HEK293 (cell line): ENCODE data around the gene TINAGL1.

ENCODE experiments used
- CTCF ChIA-PET: fragments of 350-600 bp; formaldehyde crosslinking; extraction: SDS; loops from one replicate; lab custom pipeline; 2021; ENCODE audit warnings: antibody characterized with exemption; lab: Yijun Ruan, JAX
- POLR2A ChIA-PET: fragments of 300-600 bp; formaldehyde crosslinking; extraction: SDS; loops from one replicate; lab custom pipeline; 2020; ENCODE audit warnings: antibody characterized with exemption, inconsistent platforms; lab: Yijun Ruan, JAX
- H3K27ac ChIP-seq: fragments of 200-500 bp; sonication (Bioruptor generic); 2 replicates; pipeline ENCODE4 v1.5.1; 2014; ENCODE audit warnings: low read depth, low read length, control low read depth, inconsistent platforms; ENCODE audit errors: extremely low read depth
- H3K36me3 ChIP-seq, 2 experiments: fragments of 200-500 bp in 1 of 2; sonication (Bioruptor generic) in 1 of 2; 1 replicate in 1 of 2; 2 replicates in 1 of 2; pipeline ENCODE4 v1.5.1; 2014 to 2017; ENCODE audit warnings: inconsistent platforms in 2 of 2, low read length in 2 of 2; ENCODE audit not compliant: control insufficient read depth in 2 of 2, insufficient read depth in 1 of 2
- H3K4me1 ChIP-seq: fragments of 200-500 bp; sonication (Bioruptor generic); 2 replicates; pipeline ENCODE4 v1.5.1; 2014; ENCODE audit warnings: mild to moderate bottlenecking, low read length, inconsistent platforms; ENCODE audit not compliant: control insufficient read depth, insufficient read depth
- H3K4me3 ChIP-seq: 2 replicates; pipeline ENCODE4 v1.5.1; 2011; ENCODE audit warnings: low read depth, mild to moderate bottlenecking, control low read depth, low read length, moderate library complexity
- H3K9me3 ChIP-seq: fragments of 200-500 bp; sonication (Bioruptor generic); 2 replicates; pipeline ENCODE4 v1.5.1; 2014; ENCODE audit warnings: low read depth, low read length, inconsistent platforms; ENCODE audit not compliant: control insufficient read depth, insufficient read depth
- BCL11A ChIP-seq: fragments of 450-650 bp; formaldehyde crosslinking; IDR thresholded peaks from 2 replicates; pipeline ENCODE4 v1.5.1; 2016; ENCODE audit warnings: low read depth, missing biosample characterization, missing genetic modification characterization
- GLI4 ChIP-seq: fragments of 450-650 bp; formaldehyde crosslinking; IDR thresholded peaks from 2 replicates; pipeline ENCODE4 v1.5.1; 2016; ENCODE audit warnings: missing biosample characterization, missing genetic modification characterization
- KLF1 ChIP-seq: fragments of 450-650 bp; formaldehyde crosslinking; IDR thresholded peaks from 2 replicates; pipeline ENCODE4 v1.5.1; 2016; ENCODE audit warnings: missing biosample characterization, missing genetic modification characterization
- KLF8 ChIP-seq: fragments of 450-650 bp; formaldehyde crosslinking; IDR thresholded peaks from 2 replicates; pipeline ENCODE4 v1.5.1; 2016; ENCODE audit warnings: missing biosample characterization, missing genetic modification characterization
- MEIS1 ChIP-seq: sonication (generic); formaldehyde crosslinking; IDR thresholded peaks from 2 replicates; pipeline ENCODE4 v1.8.1; 2022; ENCODE audit warnings: missing genetic modification reagents, mild to moderate bottlenecking, borderline replicate concordance
- PATZ1 ChIP-seq: fragments of 450-650 bp; formaldehyde crosslinking; IDR thresholded peaks from 2 replicates; pipeline ENCODE4 v1.5.1; 2016; ENCODE audit warnings: missing biosample characterization, missing genetic modification characterization
- WT1 ChIP-seq: fragments of 450-650 bp; formaldehyde crosslinking; IDR thresholded peaks from 2 replicates; pipeline ENCODE4 v1.5.1; 2016; ENCODE audit warnings: missing biosample characterization, missing genetic modification characterization
- ZBTB7A ChIP-seq: fragments of 450-650 bp; formaldehyde crosslinking; IDR thresholded peaks from 2 replicates; pipeline ENCODE4 v1.5.1; 2016; ENCODE audit warnings: low read depth, missing biosample characterization, missing genetic modification characterization
- ZNF140 ChIP-seq: fragments of 450-650 bp; formaldehyde crosslinking; IDR thresholded peaks from 2 replicates; pipeline ENCODE4 v1.5.1; 2016; ENCODE audit warnings: missing biosample characterization, missing genetic modification characterization
- ZNF19 ChIP-seq: fragments of 450-650 bp; formaldehyde crosslinking; IDR thresholded peaks from 2 replicates; pipeline ENCODE4; 2016; ENCODE audit warnings: missing biosample characterization, missing genetic modification characterization, low read depth
- ZNF426 ChIP-seq: fragments of 450-650 bp; formaldehyde crosslinking; IDR thresholded peaks from 2 replicates; pipeline ENCODE4 v1.5.1; 2017; ENCODE audit warnings: missing biosample characterization, missing genetic modification characterization, mild to moderate bottlenecking, inconsistent platforms, moderate library complexity
- ZNF843 ChIP-seq: fragments of 450-650 bp; formaldehyde crosslinking; IDR thresholded peaks from 2 replicates; pipeline ENCODE4 v1.5.1; 2016; ENCODE audit warnings: missing biosample characterization, missing genetic modification characterization
- TF ChIP-seq, protein P1 (sequence below): fragments of 450-650 bp; formaldehyde crosslinking; IDR thresholded peaks from 2 replicates; pipeline ENCODE4 v1.5.1; 2017; ENCODE audit warnings: missing biosample characterization, missing genetic modification characterization
- TF ChIP-seq, protein P2 (sequence below): fragments of 450-650 bp; formaldehyde crosslinking; IDR thresholded peaks from 2 replicates; pipeline ENCODE4; 2016; ENCODE audit warnings: missing biosample characterization, missing genetic modification characterization
- TF ChIP-seq, protein P3 (sequence below): fragments of 450-650 bp; formaldehyde crosslinking; IDR thresholded peaks from 2 replicates; pipeline ENCODE4 v1.5.1; 2016; ENCODE audit warnings: missing biosample characterization, missing genetic modification characterization

The TINAGL1 gene

GRCh38 chr1:31571340-31572295 is 4.7 kb upstream of the TINAGL1 start:
- no peaks in the 10 kb centered on the region for H3K4me1 ChIP-seq
- ChIA-PET CTCF (interaction anchor here (0.6 to 3.7 kb wide), 5 partner anchors 14 to 1102 kb away, joined by 3 to 16 read pairs (median 3); no protein-coding TSS in a partner anchor), POLR2A (no interaction called here)
- H3K4me3 ChIP-seq, result no peak overlapping the region
- H3K27ac ChIP-seq, result no peak overlapping the region
- H3K36me3 ChIP-seq, result no peaks in the 10 kb centered on the region
- TF ChIP-seq PATZ1 (tag by site-specific recombination) (no peak), ZBTB7A (tag by site-specific recombination) (no peak), KLF1 (tag by site-specific recombination) (no peak), KLF8 (tag by site-specific recombination) (no peak), WT1 (tag by site-specific recombination) (no peak), ZNF843 (tag by site-specific recombination) (no peak), ZNF19 (tag by site-specific recombination) (no peak), ZNF426 (no peak), ZNF140 (tag by site-specific recombination) (no peak), MEIS1 (no peak), GLI4 (tag by site-specific recombination) (no peak)
- TF ChIP-seq, protein P1, sequence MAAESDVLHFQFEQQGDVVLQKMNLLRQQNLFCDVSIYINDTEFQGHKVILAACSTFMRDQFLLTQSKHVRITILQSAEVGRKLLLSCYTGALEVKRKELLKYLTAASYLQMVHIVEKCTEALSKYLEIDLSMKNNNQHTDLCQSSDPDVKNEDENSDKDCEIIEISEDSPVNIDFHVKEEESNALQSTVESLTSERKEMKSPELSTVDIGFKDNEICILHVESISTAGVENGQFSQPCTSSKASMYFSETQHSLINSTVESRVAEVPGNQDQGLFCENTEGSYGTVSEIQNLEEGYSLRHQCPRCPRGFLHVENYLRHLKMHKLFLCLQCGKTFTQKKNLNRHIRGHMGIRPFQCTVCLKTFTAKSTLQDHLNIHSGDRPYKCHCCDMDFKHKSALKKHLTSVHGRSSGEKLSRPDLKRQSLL (tag by site-specific recombination), result no peak
- TF ChIP-seq, protein P2, sequence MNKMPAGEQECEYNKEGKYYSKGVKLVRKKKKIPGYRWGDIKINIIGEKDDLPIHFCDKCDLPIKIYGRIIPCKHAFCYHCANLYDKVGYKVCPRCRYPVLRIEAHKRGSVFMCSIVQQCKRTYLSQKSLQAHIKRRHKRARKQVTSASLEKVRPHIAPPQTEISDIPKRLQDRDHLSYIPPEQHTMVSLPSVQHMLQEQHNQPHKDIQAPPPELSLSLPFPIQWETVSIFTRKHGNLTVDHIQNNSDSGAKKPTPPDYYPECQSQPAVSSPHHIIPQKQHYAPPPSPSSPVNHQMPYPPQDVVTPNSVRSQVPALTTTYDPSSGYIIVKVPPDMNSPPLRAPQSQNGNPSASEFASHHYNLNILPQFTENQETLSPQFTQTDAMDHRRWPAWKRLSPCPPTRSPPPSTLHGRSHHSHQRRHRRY, result no peak
- TF ChIP-seq, protein P3, sequence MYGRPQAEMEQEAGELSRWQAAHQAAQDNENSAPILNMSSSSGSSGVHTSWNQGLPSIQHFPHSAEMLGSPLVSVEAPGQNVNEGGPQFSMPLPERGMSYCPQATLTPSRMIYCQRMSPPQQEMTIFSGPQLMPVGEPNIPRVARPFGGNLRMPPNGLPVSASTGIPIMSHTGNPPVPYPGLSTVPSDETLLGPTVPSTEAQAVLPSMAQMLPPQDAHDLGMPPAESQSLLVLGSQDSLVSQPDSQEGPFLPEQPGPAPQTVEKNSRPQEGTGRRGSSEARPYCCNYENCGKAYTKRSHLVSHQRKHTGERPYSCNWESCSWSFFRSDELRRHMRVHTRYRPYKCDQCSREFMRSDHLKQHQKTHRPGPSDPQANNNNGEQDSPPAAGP, result no peak
- no peaks in the 10 kb centered on the region for H3K9me3 ChIP-seq

- H3K27ac ChIP-seq, result no peak overlapping the region
Observed at GRCh38 chr1:31572323-31573104, 3.8 kb upstream of the TINAGL1 start.

More at GRCh38 chr1:31572323-31573104, 3.8 kb upstream of the TINAGL1 start:
- POLR2A ChIA-PET, result no interaction called here
- CTCF ChIA-PET, result interaction anchor here (1.0 to 3.7 kb wide), 2 partner anchors 21 to 22 kb away, joined by 3 to 16 read pairs; no protein-coding TSS in a partner anchor
- no peak for TF ChIP-seq ZBTB7A (tag by site-specific recombination)
- TF ChIP-seq BCL11A, result no peak
- TF ChIP-seq, protein P3, result no peak
- Histone ChIP-seq H3K4me3 (no peak overlapping the region), H3K9me3 (no peaks in the 10 kb centered on the region), H3K36me3 (no peaks in the 10 kb centered on the region), H3K4me1 (no peaks in the 10 kb centered on the region)
